GM06990 (cell line): Measurements from ENCODE around the gene COA5.

ENCODE experiments used
- DNase-seq: peaks from one replicate; pipeline ENCODE4 v3.0.0-alpha.2; 2011; ENCODE audit not compliant: insufficient read length; ENCODE audit errors: extremely low read depth
- H3K27me3 ChIP-seq: replicated peaks from 2 replicates; pipeline ENCODE4 v1.6.0; 2011; ENCODE audit warnings: low read length; ENCODE audit not compliant: control insufficient read depth, insufficient read depth
- H3K36me3 ChIP-seq: 2 replicates; pipeline ENCODE4 v1.5.1; 2011; ENCODE audit warnings: low read length; ENCODE audit not compliant: control insufficient read depth, insufficient read depth
- H3K4me3 ChIP-seq: replicated peaks from 2 replicates; pipeline ENCODE4 v1.5.1; 2011; ENCODE audit warnings: low read depth, mild to moderate bottlenecking, control low read depth, low read length
- CTCF ChIP-seq: IDR thresholded peaks from 2 replicates; pipeline ENCODE4 v1.5.1; 2011; ENCODE audit warnings: low read length, control low read depth, mild to moderate bottlenecking, inconsistent platforms; ENCODE audit not compliant: insufficient read depth, poor library complexity, severe bottlenecking

The COA5 gene

DNA sequence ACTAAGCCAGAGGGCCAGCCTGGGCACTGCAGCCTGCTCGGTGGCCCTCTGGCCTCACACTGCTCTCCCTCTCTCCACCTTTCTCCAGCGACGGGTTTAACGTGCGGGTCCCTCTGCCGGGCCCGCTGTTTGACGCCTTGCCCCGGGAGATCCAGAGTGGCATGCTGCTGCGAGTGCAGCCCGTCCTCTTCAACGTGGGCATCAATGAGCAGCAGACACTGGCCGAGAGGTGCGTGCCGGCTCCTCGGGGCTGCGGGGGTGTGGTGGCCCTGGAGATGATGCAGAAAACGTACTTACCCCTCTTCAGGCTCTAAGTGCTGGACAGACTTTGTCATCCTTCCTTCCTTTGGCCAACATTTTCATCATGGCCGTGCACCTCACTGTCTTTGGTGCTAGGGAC is 42.4 kb downstream of the COA5 start:
- TF ChIP-seq CTCF, result no peak
- Histone ChIP-seq H3K27me3 (no peaks in the 10 kb centered on the region), H3K4me3 (no peak overlapping the region), H3K36me3 (peaks cover 62% of the 10 kb centered on the region)
- DNase-seq, result no peak

DNA sequence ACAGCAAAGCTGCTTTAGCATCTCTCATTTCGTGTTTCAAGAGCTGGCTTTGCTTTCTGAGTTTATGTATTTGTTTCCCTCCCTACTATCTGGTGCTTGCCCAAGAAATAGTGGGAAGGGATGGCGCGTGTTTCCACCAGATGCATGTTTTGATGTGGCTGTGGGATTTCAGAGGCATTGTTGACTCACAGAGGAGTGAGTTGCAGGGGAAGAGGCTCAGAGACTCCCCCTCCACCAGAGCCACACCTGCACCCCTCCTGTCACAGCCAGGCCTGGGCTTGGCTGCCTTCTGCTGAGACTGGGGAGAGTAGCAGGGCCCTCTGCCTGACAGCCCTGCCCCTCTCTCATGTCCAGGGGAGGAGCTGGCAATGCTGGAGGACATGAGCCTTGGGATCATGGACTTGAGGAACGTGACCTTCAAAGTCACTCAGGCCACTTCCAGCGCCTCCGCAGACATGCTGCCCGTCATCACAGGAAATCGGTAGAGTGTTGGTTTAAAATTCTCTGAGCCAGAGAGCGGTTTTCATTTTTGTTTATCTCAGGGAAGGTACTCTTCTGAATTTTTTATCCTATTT is 42.9 kb downstream of the COA5 start:
- peaks cover 57% of the 10 kb centered on the region for H3K36me3 ChIP-seq
- H3K27me3 ChIP-seq, result no peaks in the 10 kb centered on the region
- no peak overlapping the region for H3K4me3 ChIP-seq
- DNase-seq, result no peak
- no peak for TF ChIP-seq CTCF

- Histone ChIP-seq H3K36me3 (peaks cover 52% of the 10 kb centered on the region), H3K4me3 (no peak overlapping the region), H3K27me3 (no peaks in the 10 kb centered on the region)
- no peak for DNase-seq
- no peak for TF ChIP-seq CTCF
Measured at GRCh38 chr2:98564541-98565132, 43.7 kb downstream of the COA5 start.

GRCh38 chr2:98563394-98563793 is 44.9 kb downstream of the COA5 start:
- TF ChIP-seq CTCF, result no peak
- H3K36me3 ChIP-seq, result peaks cover 43% of the 10 kb centered on the region
- H3K27me3 ChIP-seq, result no peaks in the 10 kb centered on the region
- no peak overlapping the region for H3K4me3 ChIP-seq
- no peak for DNase-seq

- no peak overlapping the region for H3K4me3 ChIP-seq
- no peaks in the 10 kb centered on the region for H3K27me3 ChIP-seq
- DNase-seq, result no peak
- TF ChIP-seq CTCF, result no peak
- peaks cover 35% of the 10 kb centered on the region for H3K36me3 ChIP-seq
Measured at GRCh38 chr2:98561902-98562695, 46.2 kb downstream of the COA5 start.
